Measurements from ENCODE around the gene GPI.

GRCh38 chr19:34363930-34364329, 1.1 kb upstream of the GPI start:
- TF ChIP-seq CTCF (IDR thresholded peaks at IDR 0.05; ENCODE audit: insufficient read depth, low read length) (no peak), POLR2AphosphoS5 (IDR thresholded peaks at IDR 0.05; ENCODE audit: low read depth) (no peak), REST (IDR thresholded peaks at IDR 0.05; ENCODE audit: insufficient replicate concordance, low read depth) (no peak)
